NCI-H2196 (cell line): Measurements from ENCODE around the gene ITIH5.

Source experiments
- DNase-seq: peaks from one replicate; lab custom pipeline; 2025; ENCODE audit not compliant: unreplicated experiment; lab: John Stamatoyannopoulos, UW

ITIH5 gene

DNA sequence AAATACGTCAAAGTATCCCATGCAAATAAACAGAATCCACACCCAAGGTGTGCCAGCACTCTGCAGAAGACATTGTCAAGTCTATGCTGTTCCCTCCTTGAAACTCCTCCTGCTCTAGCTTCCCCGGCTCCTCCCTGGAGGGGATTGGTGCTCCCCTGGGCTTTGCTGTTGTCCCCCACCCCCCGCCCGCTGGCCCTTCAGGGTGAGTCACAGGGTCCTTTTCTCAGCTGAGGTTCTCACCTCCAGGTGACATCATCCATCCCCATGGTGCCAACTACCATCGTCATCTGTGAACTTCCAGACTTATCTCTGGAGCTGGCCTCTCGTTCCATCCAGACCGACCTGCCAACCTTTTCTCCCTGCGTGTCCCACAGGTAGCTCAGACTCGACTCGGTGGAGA is 77.0 kb downstream of the ITIH5 start:
- no peak for DNase-seq

- DNase-seq = no peak
These were observed 78.9 kb downstream of the ITIH5 start for GRCh38 chr10:7587865-7588188.

- no peak for DNase-seq
These were observed 79.5 kb downstream of the ITIH5 start for GRCh38 chr10:7587168-7587864.

DNA sequence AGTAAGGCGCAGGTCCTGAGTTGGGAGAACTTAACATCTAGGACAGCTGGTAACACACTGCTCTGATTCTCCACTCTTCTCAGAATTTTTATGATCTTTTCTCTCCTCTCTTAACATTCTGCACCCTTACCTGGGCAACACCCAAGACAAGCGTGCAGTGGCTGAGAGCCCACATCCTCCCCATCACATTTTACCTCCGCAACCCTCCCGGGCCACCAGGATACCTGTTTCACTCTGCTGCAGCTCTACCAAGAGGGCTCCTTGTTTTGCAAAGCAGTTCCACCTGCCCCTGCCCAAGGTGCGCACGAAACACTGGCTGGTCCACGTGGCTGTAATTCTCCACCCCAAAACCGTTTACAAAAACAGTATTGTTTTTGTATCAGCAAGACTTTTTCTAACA is 81.5 kb downstream of the ITIH5 start:
- no peak for DNase-seq

DNA sequence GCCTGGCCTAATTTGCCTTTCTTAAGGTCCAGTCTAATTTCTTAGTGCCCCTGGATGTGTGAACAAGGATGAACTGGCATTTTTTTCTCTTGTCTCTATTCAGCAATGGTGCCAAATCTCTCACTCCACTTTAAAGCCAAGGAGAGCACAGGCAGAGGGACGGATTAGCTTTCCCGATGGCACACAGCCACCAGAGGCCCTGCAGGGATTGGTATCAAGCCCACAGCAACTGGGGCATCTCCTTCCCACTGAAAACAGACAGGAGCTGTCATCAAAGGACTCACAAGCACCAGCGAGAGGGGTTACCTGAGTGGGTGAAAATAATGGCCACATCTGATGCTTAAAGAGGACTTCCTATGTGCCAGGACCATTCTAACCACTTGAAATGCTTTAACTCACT is 83.1 kb downstream of the ITIH5 start:
- no peak for DNase-seq

DNA sequence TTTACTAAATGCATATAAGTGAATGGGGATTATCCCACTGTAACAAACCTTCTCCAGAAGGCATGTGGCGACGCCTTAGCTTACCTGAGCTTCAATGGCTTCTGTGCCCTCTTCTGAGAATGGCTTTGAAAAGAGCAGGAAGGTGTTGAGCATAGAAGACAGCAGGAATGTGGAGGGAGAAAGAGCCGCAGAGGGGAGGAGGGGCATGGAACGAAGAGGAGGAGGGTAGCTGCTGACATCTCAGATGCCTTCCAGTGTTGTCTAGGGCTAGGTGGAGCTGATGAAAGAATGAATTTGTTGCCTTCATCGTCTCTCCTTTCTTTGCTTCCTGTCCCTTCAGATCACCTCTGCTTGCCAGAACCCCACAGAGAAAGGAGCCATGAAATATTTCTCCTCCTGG is 86.2 kb downstream of the ITIH5 start:
- DNase-seq = no peak

DNA sequence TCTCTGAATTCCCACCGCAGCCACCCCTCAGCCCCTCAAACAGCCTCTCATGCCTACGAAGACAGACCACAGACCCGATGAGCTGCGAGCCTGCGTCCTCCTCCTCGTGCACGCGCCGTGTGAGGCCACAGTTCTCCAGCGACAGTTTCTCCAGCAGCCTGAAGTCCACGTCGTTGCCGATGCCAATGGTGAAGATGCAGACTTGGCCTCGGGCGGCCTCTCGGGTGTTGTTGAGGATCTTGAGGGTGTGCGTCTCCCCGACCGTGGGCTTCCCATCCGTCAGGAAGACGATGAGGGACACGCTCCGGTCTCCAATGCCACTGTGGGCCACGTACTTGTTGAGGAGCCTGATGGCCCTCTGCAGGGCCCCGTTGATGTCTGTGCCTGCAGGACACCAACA is 87.1 kb downstream of the ITIH5 start:
- DNase-seq = no peak

- DNase-seq = no peak
These were observed 89.2 kb downstream of the ITIH5 start for GRCh38 chr10:7577579-7577978.

- DNase-seq = no peak
These were observed 89.6 kb downstream of the ITIH5 start for GRCh38 chr10:7577176-7577575.

GRCh38 chr10:7576340-7576739 is 90.4 kb downstream of the ITIH5 start:
- DNase-seq = no peak

- DNase-seq = no peak
These were observed 94.4 kb downstream of the ITIH5 start for GRCh38 chr10:7572391-7572790.

- no peak for DNase-seq
These were observed 94.8 kb downstream of the ITIH5 start for GRCh38 chr10:7571981-7572380.

- DNase-seq = no peak
These were observed 98.7 kb downstream of the ITIH5 start for GRCh38 chr10:7567911-7568620.

GRCh38 chr10:7566891-7567290 is 99.9 kb downstream of the ITIH5 start:
- DNase-seq = no peak

DNA sequence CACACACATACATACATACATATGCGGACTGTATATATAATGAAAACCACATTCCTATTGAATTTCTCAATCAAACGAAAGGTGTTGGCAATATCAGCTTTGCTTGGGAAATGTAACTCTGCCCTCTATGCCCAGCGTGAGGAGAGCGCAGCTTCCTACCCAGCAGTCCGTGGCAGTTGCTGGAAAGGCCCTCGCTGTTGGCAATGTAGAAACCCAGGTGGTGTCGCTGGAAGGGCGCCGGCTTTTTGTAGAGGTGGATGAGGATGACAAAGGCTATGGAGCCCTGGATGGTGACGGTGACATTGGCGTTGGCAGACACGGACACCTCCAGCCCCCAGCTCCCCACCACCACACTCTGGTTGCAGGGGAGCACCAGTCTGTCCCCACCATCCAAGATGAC is 100.9 kb downstream of the ITIH5 start:
- no peak for DNase-seq

DNA sequence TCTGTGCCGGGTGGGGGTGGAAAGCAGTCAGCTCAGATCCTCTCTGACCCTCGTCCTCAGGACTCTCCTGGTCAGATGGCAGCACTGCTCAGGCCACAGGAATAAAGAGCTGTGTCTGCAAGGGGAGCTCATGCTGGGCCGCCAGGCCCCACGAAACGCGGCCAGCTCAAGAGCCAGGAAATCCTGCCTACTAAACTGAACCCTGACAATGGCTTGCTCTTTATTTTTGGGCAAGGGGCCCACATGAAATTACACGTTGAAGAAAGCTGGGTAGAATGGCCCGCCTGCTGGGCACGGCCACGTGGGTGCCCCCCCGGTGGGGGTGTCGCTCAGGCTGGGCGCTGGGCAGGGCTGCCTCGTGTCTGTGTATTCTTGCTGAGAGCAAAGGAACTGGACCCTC is 103.0 kb downstream of the ITIH5 start:
- no peak for DNase-seq

GRCh38 chr10:7563368-7563767 is 103.4 kb downstream of the ITIH5 start:
- DNase-seq = no peak

GRCh38 chr10:7561985-7562384 is 104.8 kb downstream of the ITIH5 start:
- DNase-seq = no peak

DNA sequence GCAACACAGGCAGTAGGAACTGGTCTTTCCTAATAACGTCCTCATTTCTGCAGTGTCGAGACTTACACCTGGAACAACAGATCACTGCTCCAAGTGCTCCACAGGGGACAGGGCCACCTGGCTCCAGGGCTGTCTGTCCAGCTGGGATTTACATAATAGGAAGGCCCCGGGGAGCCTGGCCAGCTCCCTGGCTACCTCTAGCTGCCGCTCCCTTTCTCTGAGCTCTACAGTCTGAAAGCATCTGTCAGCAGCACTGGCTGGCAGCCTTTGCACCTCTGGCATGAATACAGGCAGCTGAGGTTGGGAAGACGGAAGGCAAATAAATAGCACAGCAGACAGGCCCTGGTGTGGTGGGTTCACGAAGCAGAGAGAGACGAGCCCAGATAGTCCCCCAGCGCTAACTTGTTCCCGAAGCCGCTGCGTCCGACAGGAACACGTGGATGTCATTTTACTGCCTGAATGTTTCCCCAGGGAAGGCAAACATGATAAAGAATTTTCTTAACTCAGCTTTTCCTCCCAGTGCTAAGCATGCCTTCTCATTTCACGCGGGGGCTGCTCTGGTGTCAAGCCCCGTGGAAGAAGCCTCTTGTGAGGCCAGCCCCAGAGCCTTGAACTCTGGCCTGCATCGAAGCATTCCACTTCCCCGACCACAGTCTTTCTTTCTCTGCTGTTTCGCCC is 105.4 kb downstream of the ITIH5 start:
- DNase-seq = no peak

- no peak for DNase-seq
These were observed 106.2 kb downstream of the ITIH5 start for GRCh38 chr10:7560519-7560918.

DNA sequence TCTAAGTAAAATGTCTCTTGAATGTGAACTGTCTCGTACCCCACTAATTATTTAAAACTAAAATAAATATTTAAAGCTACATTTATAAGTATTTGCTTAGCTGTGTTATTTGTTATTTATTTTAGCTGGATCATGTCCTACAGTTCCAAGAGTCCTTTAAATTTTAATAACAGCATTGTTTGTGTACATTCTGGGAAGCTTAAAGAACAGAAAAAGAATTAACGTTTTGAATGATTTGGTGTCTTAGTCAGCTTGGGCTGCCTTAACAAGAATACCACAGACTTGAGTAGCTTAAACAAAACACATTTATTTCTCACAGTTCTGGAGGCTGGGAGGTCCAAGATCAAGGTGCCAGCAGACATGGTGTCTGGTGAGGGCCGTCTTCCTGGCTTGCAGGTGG is 107.4 kb downstream of the ITIH5 start:
- DNase-seq = no peak

DNA sequence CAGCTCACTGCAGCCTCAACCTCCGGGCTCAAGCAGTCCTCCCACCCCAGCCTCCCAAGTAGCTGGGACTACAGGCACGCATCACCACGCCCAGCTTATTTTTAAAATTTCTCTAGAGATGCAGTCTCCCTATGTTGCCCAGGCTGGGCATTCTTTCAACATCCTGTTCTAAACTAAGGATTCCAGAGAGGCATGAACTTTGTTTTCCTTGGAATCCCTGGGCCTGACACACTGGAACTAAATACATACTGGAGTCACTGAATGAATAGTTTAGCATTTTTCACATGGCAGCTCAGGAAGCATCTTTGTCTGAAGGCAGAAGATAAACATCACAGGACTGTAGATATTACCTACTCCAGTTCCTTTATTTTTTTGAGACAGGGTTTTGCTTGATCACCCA is 108.7 kb downstream of the ITIH5 start:
- no peak for DNase-seq
